HG03066 (cell line): ENCODE data around the gene ABCC10.
"Not testable (repeated sequence)": the region's sequence is repeated elsewhere in the genome, so short reads cannot be mapped to it uniquely, and the experiment has no call there.

Source experiments
- ATAC-seq: cut with Tn5 transposase; IDR thresholded peaks from one replicate; pipeline ENCODE4 v1.9.1; 2021; ENCODE audit warnings: low read depth; ENCODE audit not compliant: unreplicated experiment

The ABCC10 gene

DNA sequence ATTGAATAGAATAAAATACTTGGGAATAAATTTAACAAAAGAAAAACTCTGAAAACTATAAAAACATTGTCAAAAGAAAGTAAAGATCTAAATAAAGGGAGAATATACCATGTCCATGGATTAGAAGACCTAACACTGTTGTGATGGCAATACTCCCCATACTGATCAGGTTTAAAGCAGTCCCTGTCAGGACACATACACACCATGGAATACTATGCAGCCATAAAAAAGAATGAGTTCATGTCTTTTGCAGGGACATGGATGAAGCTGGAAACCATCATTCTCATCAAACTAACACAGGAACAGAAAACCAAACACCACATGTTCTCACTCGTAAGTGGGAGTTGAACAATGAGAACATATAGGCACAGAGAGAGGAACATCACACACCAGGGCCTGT is 16.6 kb upstream of the ABCC10 start:
- not testable (repeated sequence) for ATAC-seq

DNA sequence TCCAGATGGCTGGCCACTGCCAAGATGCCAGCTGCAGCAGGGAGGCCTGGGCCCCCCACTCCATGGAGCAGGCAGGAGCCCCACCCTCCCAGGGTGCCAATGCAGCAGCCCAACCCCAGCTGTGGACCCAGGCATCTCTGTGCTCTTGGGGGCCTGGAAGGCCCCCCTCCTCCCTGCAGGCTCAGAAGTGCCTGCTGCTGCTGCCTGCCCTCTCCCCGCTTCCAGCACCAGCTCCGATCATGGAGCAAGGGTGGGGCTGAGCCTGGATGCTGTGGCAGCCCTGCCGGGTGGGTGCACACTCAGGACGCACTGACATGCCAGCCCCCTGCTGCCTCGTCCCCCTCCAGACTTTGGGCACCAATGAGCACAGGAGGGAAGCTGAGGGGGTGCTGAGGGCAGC is 14.8 kb upstream of the ABCC10 start:
- no peak for ATAC-seq

DNA sequence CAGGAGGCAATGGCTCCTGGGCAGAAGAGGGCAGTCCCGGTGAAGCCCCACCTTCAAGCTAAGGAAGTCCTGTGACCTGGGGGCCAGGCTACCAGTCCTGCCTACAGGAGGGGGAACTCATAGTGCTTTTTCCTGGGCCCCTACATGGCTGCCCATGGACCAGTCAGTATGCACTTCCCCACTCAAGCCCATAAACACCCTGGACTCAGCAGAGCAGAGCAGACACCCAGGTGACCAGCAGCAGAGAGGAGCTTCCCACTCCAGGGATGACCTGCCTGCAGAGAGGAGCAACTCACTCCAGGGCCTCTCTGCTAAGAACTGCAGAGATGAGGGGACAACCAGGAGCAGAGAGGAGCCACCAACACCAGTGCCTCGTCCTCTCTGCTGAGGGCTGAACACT is 14.3 kb upstream of the ABCC10 start:
- ATAC-seq = no peak

DNA sequence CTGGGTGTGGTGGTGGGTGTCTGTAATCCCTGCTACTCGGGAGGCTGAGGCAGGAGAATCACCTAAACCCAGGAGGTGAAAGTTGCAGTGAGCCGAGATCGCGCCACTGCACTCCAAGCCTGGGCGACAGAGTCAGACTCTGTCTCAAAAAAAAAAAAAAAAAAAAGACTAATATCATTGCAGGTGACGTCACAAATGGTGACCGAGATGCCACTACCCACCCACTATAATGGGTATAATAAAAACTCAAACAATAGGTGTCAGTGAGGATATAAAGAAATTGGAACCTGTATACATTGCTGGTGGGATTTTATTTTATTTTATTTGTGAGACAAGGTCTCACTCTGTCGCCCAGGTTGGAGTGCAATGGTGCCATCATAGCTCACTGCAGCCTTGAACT is 12.1 kb upstream of the ABCC10 start:
- ATAC-seq = not testable (repeated sequence)

DNA sequence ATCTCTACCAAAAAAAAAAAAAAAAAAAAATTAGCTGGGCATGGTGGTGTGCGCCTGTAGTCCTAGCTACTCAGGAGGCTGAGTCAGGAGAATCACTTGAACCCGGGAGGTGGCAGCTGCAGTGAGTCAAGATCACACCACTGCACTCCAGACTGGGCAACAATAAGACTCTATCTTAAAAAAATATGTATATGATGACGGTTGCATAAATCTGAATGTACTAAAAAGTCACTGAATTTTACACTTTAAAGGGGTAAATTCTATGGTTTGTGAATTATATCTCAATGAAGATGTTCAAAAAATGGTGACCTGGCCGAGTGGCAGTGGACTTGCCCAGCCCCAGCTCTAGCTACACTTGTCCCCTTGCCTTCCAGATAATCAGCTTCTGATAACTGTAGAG is 10.4 kb upstream of the ABCC10 start:
- no peak for ATAC-seq

DNA sequence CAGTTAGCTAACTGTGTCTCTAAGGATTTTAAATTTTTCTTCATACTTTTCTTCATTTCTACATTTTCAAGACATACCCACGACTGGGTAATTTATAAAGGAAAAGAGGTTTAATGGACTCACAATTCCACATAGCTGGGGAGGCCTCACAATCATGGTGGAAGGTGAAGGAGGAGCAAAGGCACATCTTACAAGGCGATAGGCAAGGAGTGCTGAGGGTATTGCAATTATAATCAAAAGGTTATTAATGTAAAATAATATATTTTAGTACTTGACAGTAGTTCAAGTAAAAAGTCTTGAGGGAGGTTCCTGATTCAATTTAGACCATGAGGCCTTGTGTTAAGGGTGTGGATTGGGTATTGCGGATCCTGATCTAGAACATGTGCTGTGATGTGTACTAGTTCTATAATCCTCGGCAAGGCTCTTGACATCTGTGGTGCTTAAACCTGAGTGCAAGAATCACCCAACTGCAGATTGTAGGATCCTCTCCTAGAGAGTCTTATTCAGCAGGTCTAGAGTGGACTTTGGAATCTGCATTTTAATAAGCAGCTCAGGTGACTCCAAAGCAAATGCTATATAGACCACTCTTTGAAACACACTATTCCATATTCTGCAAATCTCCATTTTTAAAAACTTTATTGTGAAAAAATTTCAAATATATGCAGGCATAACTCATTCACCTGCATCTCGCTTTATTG is 7.2 kb upstream of the ABCC10 start:
- ATAC-seq = no peak

DNA sequence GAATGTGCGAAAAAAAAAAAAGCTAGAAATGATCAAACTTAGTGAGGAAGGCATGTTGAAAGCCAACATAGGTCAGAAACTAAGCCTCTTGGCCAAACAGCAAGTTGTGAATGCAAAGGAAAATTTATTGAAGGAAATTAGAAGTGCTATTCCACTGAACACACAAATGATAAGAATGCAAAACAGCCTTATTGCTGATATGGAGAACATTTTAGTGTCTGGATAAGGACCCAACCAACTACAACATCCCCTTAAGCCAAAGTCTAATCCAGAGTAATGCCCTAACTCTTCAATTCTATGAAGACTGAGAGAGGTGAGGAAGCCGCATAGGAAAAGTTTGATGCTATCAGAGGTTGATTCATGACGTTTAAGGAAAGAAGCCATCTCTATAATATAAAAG is 5.5 kb upstream of the ABCC10 start:
- no peak for ATAC-seq

DNA sequence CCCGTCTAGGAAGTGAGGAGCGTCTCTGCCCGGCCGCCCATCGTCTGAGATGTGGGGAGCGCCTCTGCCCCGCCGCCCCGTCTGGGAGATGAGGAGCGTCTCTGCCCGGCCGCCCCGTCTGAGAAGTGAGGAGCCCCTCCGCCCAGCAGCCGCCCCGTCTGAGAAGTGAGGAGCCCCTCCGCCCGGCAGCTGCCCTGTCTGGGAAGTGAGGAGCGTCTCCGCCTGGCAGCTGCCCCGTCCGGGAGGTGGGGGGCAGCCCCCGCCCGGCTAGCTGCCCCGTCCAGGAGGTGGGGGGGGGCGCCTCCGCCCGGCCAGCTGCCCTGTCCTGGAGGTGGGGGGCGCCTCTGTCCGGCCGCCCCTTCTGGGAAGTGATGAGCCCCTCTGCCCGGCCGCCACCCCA is 2.3 kb upstream of the ABCC10 start:
- not testable (repeated sequence) for ATAC-seq

DNA sequence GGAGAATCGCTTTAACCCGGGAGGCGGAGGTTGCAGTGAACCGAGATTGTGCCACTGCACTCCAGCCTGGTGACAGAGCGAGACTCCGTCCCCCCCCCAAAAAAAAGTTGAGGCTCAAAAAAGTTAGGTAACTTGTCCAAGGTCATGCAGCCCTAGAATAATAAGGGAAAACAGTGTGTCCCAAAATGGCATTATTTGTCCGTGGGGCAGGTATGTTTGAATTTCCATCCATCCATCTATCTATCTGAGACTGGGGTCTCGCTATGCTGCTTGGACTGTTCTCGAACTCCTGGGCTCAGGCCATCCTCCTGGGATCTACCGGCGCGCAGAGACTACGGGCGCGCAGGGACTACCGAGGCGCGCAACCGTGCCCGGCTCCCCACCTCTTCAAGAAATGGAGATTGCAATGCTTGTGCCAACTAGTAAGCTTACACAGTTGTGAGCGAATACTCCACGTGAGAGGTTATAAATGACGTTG is 374 bp upstream of the ABCC10 start:
- ATAC-seq = no peak

DNA sequence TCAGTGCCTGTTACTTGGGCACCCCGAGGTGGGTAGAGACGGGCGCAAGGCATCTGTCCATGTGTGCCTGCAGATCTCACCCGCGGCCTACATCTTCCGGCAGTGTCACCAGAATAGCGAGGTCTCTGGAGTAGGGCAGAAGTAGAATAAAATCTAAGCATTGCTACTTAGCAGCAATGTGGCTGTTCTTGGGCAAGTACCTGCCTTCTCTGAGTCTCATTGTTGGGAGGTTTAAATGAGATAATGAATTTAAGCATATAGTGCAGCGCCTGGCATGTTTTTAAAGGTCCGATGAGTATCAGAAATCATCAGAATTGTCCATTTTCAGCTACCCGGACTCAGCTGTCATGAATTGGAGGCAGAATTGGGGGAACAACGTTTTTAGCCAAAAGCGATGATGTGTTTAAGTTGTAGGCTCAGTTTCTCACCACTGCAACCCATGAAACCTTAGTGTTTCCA is 800 bp downstream of the ABCC10 start:
- no peak for ATAC-seq

DNA sequence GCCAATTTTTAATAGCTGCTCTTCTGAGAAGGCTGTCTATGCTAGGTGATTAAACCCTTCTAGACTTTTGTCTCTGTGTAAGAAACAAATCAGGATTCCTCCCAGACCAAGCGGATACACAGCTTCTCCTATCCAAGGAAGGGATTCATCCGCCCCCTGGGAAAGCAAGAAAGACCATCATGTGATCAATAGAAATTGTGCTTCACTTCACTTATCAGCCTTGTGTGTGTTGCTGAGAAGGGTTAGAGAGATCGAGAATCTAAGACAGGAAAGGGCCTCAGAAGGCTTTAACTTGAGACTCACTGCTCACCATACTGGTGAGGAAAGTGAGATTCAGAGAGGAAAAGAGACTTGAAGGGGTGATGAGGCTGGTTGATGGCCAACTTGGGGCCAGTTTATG is 1.5 kb downstream of the ABCC10 start:
- no peak for ATAC-seq

DNA sequence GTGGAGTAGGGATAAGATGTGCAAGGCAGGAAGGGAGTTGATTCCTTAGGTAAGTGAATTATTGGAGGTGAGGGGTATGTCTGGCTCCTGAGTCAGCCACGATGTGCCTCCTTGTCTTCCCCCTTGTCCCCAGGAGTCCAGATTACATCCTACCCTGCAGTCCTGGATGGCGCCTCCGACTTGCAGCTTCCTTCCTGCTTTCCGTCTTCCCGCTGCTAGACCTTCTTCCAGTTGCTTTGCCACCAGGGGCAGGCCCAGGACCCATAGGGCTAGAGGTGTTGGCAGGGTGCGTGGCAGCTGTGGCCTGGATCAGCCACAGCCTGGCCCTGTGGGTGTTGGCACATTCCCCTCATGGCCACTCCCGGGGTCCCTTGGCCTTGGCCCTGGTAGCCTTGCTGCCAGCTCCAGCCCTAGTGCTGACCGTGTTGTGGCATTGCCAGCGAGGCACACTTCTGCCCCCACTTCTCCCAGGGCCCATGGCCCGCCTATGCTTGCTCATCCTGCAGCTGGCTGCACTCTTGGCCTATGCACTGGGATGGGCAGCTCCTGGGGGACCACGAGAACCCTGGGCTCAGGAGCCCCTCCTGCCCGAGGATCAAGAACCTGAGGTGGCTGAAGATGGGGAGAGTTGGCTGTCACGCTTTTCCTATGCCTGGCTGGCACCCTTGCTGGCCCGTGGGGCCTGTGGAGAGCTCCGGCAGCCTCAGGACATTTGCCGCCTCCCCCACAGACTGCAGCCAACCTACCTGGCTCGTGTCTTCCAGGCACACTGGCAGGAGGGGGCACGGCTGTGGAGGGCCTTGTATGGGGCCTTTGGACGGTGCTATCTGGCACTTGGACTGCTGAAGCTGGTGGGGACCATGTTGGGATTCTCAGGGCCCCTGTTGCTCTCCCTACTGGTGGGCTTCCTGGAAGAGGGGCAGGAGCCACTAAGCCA is 4.9 kb downstream of the ABCC10 start:
- ATAC-seq = no peak

DNA sequence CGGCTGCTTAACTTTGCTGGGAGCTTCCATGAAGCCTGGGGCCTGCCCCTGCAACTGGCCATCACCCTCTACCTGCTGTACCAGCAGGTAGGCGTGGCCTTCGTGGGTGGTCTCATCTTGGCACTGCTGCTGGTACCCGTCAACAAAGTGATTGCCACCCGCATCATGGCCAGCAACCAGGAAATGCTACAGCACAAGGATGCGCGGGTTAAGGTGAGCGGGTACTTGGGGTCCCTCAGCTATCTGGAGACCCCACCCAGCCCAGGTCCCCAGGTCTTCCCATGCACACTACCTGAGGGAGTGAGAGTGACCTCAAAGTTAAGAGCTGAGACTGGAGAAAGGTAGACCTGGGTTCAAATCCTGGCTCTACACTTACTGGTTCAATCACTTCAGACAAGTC is 5.8 kb downstream of the ABCC10 start:
- ATAC-seq = no peak

DNA sequence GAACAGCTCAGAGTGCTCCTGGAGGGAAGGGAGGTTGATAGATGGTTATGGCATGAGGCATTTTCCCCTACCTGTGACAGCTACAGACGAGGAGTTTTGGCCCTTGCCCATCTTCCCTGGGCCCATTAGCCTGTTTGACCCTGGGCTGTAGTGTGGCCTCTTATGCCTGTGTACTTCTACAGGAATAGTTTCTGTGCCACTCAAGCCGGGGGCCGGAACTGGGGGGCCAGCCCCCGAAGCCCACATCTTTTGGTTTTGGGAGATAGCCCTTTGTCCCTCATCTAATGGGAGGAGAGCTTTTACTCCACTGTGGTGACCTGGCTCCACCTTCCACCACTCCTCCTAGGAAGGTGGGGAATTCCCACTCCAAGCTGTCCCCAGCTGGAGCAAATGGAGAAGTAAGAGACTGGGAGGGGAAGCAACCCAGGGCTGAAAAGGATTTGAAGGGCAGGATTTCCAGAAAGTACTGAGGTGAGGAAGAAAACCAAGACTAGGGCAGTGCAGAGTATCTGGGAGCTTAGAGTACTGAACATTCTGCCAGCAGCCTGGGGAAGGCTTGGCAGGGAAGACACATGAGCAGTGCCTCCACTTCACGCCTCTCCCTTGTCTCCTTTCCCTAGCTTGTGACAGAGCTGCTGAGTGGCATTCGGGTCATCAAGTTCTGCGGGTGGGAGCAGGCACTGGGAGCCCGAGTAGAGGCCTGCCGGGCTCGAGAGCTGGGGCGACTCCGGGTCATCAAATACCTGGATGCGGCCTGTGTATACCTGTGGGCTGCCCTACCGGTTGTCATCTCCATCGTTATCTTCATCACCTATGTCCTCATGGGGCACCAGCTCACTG is 6.9 kb downstream of the ABCC10 start:
- no peak for ATAC-seq

DNA sequence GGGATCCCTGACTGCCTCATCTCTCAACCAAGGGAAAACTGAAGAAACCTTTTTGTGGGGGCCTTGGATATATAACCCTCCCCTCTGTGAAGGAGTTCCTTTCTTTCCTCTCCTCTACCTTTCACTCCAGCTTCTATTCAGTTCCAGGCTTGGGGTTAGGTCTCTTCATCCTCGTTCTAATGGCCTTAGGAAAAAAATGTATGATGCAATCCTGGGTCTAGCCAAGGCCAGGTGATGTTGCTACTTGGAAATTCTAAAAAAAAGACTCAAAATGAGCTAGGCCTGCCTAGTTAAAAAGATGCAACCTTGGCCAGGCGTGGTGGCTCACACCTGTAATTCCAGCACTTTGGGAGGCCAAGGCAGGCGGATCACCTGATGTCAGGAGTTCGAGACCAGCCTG is 7.6 kb downstream of the ABCC10 start:
- ATAC-seq = no peak

DNA sequence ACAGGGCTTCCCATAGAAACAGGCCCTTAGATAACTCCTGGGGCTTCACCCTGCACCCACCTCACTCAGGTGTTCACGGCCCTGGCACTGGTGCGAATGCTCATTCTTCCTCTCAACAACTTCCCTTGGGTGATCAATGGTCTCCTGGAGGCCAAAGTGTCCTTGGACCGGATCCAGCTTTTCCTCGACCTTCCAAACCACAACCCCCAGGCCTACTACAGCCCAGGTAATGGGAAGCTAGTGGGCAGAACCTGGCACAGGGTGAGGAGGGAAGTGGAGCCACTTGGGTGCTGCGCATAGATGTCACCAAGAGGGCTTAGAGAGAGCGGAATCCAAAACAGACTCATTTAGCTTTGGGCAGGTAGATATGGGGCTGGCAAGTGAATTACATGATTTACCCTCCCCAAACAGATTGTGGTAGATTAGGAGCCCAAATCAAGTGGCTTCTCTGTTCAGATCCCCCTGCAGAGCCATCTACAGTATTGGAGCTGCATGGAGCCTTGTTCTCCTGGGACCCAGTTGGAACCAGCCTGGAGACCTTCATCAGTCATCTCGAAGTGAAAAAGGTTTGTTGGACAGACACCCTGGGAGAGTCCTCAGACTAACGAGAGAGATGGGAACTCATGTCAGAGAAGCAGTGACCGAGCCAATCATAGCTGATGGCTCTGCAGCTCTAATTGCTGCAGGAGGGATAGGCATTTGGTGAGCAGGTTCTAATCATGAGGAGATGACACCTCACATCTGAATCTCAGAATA is 8.5 kb downstream of the ABCC10 start:
- no peak for ATAC-seq

DNA sequence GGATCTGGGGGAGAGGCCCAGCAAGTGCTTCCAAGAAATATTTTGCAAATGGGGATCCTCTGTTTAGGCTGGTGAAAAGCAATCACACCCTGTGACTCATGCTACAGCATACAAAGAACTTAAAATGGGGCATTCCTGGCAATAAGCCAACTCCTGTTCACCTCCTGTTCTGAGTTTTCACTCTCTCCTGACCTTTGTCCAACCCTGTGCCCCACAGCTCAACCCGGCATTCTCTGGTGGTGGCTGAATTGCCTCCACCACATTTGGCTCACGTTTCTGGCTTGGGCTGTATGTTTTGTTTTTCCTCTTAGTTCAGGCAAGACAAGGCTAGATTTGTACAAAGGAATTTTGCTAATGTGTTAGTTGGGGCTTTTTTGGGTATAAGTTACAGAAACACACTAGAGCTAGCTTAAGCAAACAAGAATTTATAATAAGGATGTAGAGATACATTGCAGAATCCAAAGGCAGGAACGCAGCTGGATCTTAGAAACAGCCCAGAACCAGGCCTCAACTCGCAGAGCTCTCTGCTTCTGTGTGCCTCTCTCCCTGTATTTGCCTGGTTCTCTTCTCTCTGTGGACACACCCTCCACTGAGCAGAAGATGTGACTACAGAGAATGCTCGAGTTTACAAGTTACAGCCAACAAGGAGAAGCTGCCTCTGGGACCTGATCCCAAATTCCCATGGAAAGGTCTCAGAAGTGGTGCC is 9.4 kb downstream of the ABCC10 start:
- no peak for ATAC-seq

DNA sequence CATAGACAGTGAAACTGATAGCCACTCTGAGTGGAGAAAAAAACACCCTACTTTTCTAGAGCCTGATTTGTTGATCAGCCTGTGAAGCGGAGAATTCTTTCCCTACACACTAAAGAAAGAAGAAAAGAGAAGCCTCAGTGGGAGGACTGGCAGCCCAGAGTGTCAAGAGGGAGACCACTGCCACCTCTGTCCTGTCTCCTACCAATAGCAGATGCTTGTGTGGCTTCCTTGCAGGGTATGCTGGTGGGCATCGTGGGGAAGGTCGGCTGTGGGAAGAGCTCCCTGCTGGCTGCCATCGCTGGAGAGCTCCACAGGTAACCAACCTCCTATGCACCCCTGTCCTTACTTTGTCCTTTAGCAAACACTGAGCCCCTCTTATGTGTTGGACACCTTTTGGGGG is 10.4 kb downstream of the ABCC10 start:
- no peak for ATAC-seq

DNA sequence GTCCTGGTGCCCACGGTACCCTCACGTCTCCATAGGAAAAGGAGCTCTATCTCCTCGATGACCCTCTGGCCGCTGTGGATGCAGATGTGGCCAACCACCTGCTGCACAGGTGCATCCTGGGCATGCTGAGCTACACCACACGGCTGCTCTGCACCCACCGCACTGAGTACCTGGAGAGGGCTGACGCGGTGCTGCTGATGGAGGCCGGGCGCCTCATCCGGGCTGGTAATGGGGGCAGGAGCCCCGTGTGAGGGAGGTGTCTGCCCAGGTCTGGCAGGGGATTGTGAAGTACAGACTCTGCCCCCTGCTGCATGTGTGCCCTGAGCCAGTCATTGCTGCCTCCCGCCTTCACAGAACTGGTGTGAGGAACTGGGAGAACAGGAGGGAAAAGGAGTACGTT is 15.6 kb downstream of the ABCC10 start:
- no peak for ATAC-seq

DNA sequence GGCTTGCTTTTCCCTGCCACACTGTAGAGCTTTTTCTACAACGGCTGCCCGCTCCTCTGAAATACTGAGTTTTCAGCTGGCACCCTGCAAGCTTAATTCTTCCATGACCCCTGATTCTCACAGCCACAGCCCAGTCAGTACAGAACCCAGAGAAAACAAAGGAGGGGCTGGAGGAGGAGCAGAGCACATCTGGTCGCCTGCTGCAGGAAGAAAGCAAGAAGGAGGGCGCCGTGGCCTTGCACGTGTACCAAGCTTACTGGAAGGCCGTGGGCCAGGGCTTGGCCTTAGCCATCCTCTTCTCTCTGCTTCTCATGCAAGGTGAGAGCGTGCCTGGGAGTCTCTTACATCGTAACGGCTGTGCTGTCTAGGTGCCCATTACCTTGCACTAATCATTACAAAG is 16.7 kb downstream of the ABCC10 start:
- ATAC-seq = no peak
